Measurements from ENCODE around the gene PCGF6. TPM values are rescaled to one million over a fixed set of nuclear protein-coding genes. Genes with fewer than 3 reads are reported as not detected.

The PCGF6 gene
- total RNA-seq, 6 donors from 2014 or later = 6.0 to 10.9 (median 6.7) TPM

- no peak overlapping the region for H3K27ac ChIP-seq
- TF ChIP-seq CTCF (IDR thresholded peaks at IDR 0.05) (no peak), EP300 (IDR thresholded peaks at IDR 0.05) (no peak), POLR2A (IDR thresholded peaks at IDR 0.05) (no peak), POLR2AphosphoS5 (IDR thresholded peaks at IDR 0.05) (no peak)
- WGBS, 2 donors = 96% methylated on average over 7 of the region's 7 CpGs
- H3K27me3 ChIP-seq = no peaks in the 10 kb centered on the region
- DNase-seq = no peak
- H3K9me3 ChIP-seq = no peaks in the 10 kb centered on the region
- no peak overlapping the region for H3K4me3 ChIP-seq
- ATAC-seq (ENCODE audit: low FRiP score in 2 of 2) = no peak
- peaks cover 0 to 69% (median 36%) of the 10 kb centered on the region in 4 donors for H3K36me3 ChIP-seq
- H3K4me1 ChIP-seq = no peaks in the 10 kb centered on the region
Measured at GRCh38 chr10:103327906-103328305, 23.0 kb downstream of the PCGF6 start.

- no peak for ATAC-seq (ENCODE audit: low FRiP score in 2 of 2)
- no peak for DNase-seq
- no peak for TF ChIP-seq CTCF (IDR thresholded peaks at IDR 0.05)
- TF ChIP-seq EP300 (IDR thresholded peaks at IDR 0.05) = no peak
- no peak for TF ChIP-seq POLR2AphosphoS5 (IDR thresholded peaks at IDR 0.05)
- Histone ChIP-seq H3K27me3 (no peaks in the 10 kb centered on the region), H3K27ac (no peak overlapping the region), H3K4me3 (no peak overlapping the region), H3K36me3 (peaks cover 5 to 58% (median 35%) of the 10 kb centered on the region in 4 donors), H3K4me1 (no peaks in the 10 kb centered on the region), H3K9me3 (no peaks in the 10 kb centered on the region)
Measured at GRCh38 chr10:103316087-103316486, 34.9 kb downstream of the PCGF6 start.

DNA sequence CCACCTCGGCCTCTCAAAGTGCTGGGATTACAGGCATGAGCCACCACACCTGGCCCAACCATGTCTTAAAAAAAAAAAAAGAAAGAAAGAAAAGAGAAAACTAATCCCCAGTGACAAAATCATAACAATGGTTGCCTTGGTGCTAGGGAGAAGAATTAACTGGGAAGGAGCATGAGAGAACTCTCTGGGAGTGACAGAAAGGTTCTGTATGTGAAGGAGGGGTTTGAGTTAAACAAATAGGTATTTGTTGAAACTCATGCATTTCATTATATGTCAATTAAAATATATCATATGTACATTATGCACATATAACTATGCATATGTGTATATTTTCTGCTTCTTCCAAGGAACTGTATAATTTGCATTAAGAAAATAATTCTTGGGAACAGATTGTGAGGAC is 40.7 kb downstream of the PCGF6 start:
- TF ChIP-seq EP300 (IDR thresholded peaks at IDR 0.05) = no peak
- TF ChIP-seq POLR2AphosphoS5 (IDR thresholded peaks at IDR 0.05) = no peak
- no peak for TF ChIP-seq CTCF (IDR thresholded peaks at IDR 0.05)
- TF ChIP-seq POLR2A (IDR thresholded peaks at IDR 0.05) = no peak
- 85 to 100% methylated on average over 1 of the region's 1 CpG for WGBS, 2 donors
- H3K4me1 ChIP-seq = no peaks in the 10 kb centered on the region
- H3K36me3 ChIP-seq = peaks cover 5 to 79% (median 46%) of the 10 kb centered on the region in 4 donors
- H3K4me3 ChIP-seq = no peak overlapping the region
- DNase-seq (no peak), ATAC-seq (ENCODE audit: low FRiP score in 2 of 2) (no peak)
- no peaks in the 10 kb centered on the region for H3K9me3 ChIP-seq
- H3K27ac ChIP-seq = no peak overlapping the region
- no peaks in the 10 kb centered on the region for H3K27me3 ChIP-seq

DNA sequence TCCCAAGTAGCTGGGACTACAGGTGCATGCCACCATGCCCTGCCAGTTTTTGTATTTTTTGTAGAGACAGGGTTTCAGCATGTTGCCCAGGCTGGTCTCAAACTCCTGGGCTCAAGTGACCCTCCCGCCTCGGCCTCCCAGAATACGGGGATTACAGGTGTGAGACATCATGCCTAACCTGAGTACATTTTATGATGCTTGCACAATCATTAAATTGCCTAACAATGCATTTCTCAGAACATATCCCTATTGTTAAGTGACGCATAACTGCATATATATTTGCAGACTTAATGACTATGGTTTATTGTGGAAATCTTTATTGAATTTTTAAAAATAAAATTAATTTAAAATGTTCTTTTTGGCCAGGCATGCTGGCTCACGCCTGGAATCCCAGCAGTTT is 43.3 kb downstream of the PCGF6 start:
- no peak overlapping the region for H3K27ac ChIP-seq
- peaks cover 0 to 76% (median 42%) of the 10 kb centered on the region in 4 donors for H3K36me3 ChIP-seq
- H3K4me1 ChIP-seq = no peaks in the 10 kb centered on the region
- H3K27me3 ChIP-seq = no peaks in the 10 kb centered on the region
- TF ChIP-seq POLR2A (IDR thresholded peaks at IDR 0.05) (no peak), EP300 (IDR thresholded peaks at IDR 0.05) (no peak), CTCF (IDR thresholded peaks at IDR 0.05) (no peak), POLR2AphosphoS5 (IDR thresholded peaks at IDR 0.05) (no peak)
- H3K4me3 ChIP-seq = no peak overlapping the region
- DNase-seq (no peak), ATAC-seq (ENCODE audit: low FRiP score in 2 of 2) (no peak)
- no peaks in the 10 kb centered on the region for H3K9me3 ChIP-seq
- 95 to 99% methylated on average over 5 of the region's 5 CpGs for WGBS, 2 donors

DNA sequence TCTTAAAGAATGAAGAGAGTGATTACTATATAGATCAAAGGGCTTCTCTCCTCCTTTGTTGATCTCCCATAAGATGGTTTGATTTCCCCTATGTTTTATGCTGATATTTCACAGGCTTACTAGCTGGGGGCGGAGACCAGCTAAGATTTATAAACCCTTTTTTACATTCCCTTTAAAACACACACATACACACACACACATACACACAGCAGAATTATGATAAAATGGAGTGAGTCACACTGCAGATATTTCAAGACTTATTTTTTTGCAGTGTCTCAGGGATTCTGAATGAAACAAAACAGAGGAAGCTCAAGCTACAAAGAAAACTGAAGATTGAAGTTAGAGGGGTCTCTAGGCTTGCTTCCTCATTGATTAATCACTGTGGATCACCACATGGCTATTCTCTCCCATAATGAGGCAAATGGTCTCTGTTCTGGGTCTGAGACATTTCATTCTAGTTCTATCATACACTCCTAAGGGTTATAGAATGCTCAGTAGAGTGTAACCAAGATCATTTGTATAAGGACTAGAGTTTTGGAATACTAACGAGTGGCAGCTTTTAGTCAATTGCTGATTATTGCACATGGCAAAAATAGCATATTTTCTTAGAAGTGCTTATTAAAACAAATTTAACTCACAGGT is 55.4 kb downstream of the PCGF6 start:
- ATAC-seq (ENCODE audit: low FRiP score in 2 of 2) (no peak), DNase-seq (no peak)
- no peak for TF ChIP-seq POLR2A (IDR thresholded peaks at IDR 0.05)
- TF ChIP-seq CTCF (IDR thresholded peaks at IDR 0.05) = no peak
- TF ChIP-seq POLR2AphosphoS5 (IDR thresholded peaks at IDR 0.05) = no peak
- TF ChIP-seq EP300 (IDR thresholded peaks at IDR 0.05) = no peak
- no peaks in the 10 kb centered on the region for H3K9me3 ChIP-seq
- H3K36me3 ChIP-seq = no peaks in the 10 kb centered on the region
- 77 to 82% methylated on average over 2 of the region's 2 CpGs for WGBS, 2 donors
- H3K27ac ChIP-seq = no peak overlapping the region
- no peaks in the 10 kb centered on the region for H3K27me3 ChIP-seq
- no peak overlapping the region for H3K4me3 ChIP-seq
- no peaks in the 10 kb centered on the region for H3K4me1 ChIP-seq

Data from upper lobe of left lung (tissue), 6 donors.